ENCODE data around the gene TAF1. TPM values are rescaled to one million over a fixed set of nuclear protein-coding genes. Genes with fewer than 3 reads are reported as not detected.
A peak's percentile ranks its signal among the peaks of the same experiment; 100 is the strongest.

The TAF1 gene
- total and polyA plus RNA-seq, 9 of the 15 experiments (the other 6 are each of a cell fraction or from before 2014, with no cell fraction given): 6.4 to 45.1 (median 38.1) TPM

DNA sequence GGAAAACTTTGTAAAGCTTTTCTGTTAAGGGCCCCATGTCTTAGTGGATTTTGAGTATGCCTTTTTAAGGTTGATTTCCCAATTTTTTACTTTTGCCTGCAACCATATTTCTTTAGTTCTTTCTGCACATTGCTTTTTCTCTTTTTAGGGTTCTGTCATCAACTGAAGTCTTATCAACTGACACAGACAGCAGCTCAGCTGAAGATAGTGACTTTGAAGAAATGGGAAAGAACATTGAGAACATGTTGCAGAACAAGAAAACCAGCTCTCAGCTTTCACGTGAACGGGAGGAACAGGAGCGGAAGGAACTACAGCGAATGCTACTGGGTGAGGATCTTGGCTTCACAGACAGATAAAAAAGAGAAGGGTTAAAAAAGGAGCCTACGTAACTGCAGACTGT lies 27.8 kb downstream of the TAF1 start (continued):
- TF ChIP-seq FOXA3 (CRISPR knock-in tag; conservative IDR thresholded peaks at IDR 0.05 in 1 of 2, IDR thresholded peaks at IDR 0.05 in 1 of 2) (no peak), GABPB2 (CRISPR knock-in tag; conservative IDR thresholded peaks at IDR 0.05) (no peak), RBM22 (IDR thresholded peaks at IDR 0.05; ENCODE audit: low read depth, low read length, poor library complexity, severe bottlenecking) (no peak), TCF3 (CRISPR knock-in tag; IDR thresholded peaks at IDR 0.05) (peak; percentile 90), BDP1 (IDR thresholded peaks at IDR 0.05; ENCODE audit: insufficient read depth, insufficient read length) (no peak), SMAD4 (CRISPR knock-in tag; conservative IDR thresholded peaks at IDR 0.05) (peak; percentile 55), TRIM24 (IDR thresholded peaks at IDR 0.05) (0 out of 4 replicates have a peak, but pooled peaks of 1 of the 2 experiments have one; percentile 41), ZNF146 (CRISPR knock-in tag; IDR thresholded peaks at IDR 0.05; ENCODE audit: unreplicated experiment) (no peak), MCM2 (IDR thresholded peaks at IDR 0.05; ENCODE audit: low read depth) (no peak), CREBBP (IDR thresholded peaks at IDR 0.05; ENCODE audit: low read depth, low read length) (no peak), POLR2AphosphoS5 (IDR thresholded peaks at IDR 0.05; ENCODE audit: control insufficient read depth, insufficient read depth, low read depth, low read length) (peak; percentile 43; the same call in 1 of the 2 replicates), BRD4 (IDR thresholded peaks at IDR 0.05) (no peak), NFRKB (IDR thresholded peaks at IDR 0.05; ENCODE audit: low read depth) (no peak), LEF1 (IDR thresholded peaks at IDR 0.05) (peak; percentile 68), U2AF2 (optimal IDR thresholded peaks at IDR 0.05; ENCODE audit: low read depth, low read length) (no peak), CXXC5 (CRISPR knock-in tag; IDR thresholded peaks at IDR 0.05) (peak; percentile 15; the same call in 1 of the 2 replicates), TBL1XR1 (IDR thresholded peaks at IDR 0.05; ENCODE audit: low read length in 2 of 2) (no peak), STAT5A (IDR thresholded peaks at IDR 0.05; ENCODE audit: borderline replicate concordance, low read length) (0 out of 2 replicates have a peak, but pooled peaks have one; percentile 18)
- TF ChIP-seq, protein P1, sequence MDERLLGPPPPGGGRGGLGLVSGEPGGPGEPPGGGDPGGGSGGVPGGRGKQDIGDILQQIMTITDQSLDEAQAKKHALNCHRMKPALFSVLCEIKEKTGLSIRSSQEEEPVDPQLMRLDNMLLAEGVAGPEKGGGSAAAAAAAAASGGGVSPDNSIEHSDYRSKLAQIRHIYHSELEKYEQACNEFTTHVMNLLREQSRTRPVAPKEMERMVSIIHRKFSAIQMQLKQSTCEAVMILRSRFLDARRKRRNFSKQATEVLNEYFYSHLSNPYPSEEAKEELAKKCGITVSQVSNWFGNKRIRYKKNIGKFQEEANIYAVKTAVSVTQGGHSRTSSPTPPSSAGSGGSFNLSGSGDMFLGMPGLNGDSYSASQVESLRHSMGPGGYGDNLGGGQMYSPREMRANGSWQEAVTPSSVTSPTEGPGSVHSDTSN (CRISPR knock-in tag; IDR thresholded peaks at IDR 0.05; ENCODE audit: low read depth): no peak
- TF ChIP-seq, protein P1 (tag; conservative IDR thresholded peaks at IDR 0.05; ENCODE audit: low read depth): peak; percentile 67
- TF ChIP-seq, protein P2, sequence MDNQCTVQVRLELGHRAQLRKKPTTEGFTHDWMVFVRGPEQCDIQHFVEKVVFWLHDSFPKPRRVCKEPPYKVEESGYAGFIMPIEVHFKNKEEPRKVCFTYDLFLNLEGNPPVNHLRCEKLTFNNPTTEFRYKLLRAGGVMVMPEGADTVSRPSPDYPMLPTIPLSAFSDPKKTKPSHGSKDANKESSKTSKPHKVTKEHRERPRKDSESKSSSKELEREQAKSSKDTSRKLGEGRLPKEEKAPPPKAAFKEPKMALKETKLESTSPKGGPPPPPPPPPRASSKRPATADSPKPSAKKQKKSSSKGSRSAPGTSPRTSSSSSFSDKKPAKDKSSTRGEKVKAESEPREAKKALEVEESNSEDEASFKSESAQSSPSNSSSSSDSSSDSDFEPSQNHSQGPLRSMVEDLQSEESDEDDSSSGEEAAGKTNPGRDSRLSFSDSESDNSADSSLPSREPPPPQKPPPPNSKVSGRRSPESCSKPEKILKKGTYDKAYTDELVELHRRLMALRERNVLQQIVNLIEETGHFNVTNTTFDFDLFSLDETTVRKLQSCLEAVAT (IDR thresholded peaks at IDR 0.05): 0 out of 4 replicates have a peak, but pooled peaks of 1 of the 2 experiments have one; percentile 20
- TF ChIP-seq, protein P3, sequence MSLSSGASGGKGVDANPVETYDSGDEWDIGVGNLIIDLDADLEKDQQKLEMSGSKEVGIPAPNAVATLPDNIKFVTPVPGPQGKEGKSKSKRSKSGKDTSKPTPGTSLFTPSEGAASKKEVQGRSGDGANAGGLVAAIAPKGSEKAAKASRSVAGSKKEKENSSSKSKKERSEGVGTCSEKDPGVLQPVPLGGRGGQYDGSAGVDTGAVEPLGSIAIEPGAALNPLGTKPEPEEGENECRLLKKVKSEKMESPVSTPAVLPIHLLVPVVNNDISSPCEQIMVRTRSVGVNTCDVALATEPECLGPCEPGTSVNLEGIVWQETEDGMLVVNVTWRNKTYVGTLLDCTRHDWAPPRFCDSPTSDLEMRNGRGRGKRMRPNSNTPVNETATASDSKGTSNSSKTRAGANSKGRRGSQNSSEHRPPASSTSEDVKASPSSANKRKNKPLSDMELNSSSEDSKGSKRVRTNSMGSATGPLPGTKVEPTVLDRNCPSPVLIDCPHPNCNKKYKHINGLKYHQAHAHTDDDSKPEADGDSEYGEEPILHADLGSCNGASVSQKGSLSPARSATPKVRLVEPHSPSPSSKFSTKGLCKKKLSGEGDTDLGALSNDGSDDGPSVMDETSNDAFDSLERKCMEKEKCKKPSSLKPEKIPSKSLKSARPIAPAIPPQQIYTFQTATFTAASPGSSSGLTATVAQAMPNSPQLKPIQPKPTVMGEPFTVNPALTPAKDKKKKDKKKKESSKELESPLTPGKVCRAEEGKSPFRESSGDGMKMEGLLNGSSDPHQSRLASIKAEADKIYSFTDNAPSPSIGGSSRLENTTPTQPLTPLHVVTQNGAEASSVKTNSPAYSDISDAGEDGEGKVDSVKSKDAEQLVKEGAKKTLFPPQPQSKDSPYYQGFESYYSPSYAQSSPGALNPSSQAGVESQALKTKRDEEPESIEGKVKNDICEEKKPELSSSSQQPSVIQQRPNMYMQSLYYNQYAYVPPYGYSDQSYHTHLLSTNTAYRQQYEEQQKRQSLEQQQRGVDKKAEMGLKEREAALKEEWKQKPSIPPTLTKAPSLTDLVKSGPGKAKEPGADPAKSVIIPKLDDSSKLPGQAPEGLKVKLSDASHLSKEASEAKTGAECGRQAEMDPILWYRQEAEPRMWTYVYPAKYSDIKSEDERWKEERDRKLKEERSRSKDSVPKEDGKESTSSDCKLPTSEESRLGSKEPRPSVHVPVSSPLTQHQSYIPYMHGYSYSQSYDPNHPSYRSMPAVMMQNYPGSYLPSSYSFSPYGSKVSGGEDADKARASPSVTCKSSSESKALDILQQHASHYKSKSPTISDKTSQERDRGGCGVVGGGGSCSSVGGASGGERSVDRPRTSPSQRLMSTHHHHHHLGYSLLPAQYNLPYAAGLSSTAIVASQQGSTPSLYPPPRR (CRISPR knock-in tag; IDR thresholded peaks at IDR 0.05; ENCODE audit: borderline replicate concordance): no peak

All from K562 (cell line).